Smooth muscle cell (in vitro differentiated cells): Measurements from ENCODE around the gene KRT33B. TPM values are rescaled to one million over a fixed set of nuclear protein-coding genes. Genes with fewer than 3 reads are reported as not detected.
A peak's percentile ranks its signal among the peaks of the same experiment; 100 is the strongest.

ENCODE experiments used
- DNase-seq: peaks from one replicate; lab custom pipeline; 2025; ENCODE audit not compliant: unreplicated experiment; lab: John Stamatoyannopoulos, UW
- H2AFZ ChIP-seq: fragments of 200-600 bp; sonication (generic); 2 replicates; pipeline ENCODE4 v1.6.0; 2016; ENCODE audit warnings: antibody characterized with exemption, low read depth, mild to moderate bottlenecking
- H3F3A ChIP-seq: fragments of 200-600 bp; sonication (generic); 2 replicates; pipeline ENCODE4 v1.6.0; 2017; ENCODE audit warnings: antibody characterized with exemption, low read depth
- H3K27ac ChIP-seq: fragments of 200-600 bp; sonication (generic); 2 replicates; pipeline ENCODE4 v1.5.1; 2016; ENCODE audit warnings: low read depth, mild to moderate bottlenecking
- H3K27me3 ChIP-seq: fragments of 200-600 bp; sonication (generic); 2 replicates; pipeline ENCODE4 v1.6.1; 2016; ENCODE audit warnings: low read depth, mild to moderate bottlenecking
- H3K36me3 ChIP-seq: fragments of 200-600 bp; sonication (generic); 2 replicates; pipeline ENCODE4 v1.5.1; 2016; ENCODE audit warnings: low read depth
- H3K4me1 ChIP-seq: fragments of 200-600 bp; sonication (generic); 2 replicates; pipeline ENCODE4 v1.5.1; 2016; ENCODE audit warnings: low read depth
- H3K4me2 ChIP-seq: fragments of 200-600 bp; sonication (generic); 2 replicates; pipeline ENCODE4 v1.6.0; 2016; ENCODE audit warnings: mild to moderate bottlenecking
- H3K4me3 ChIP-seq: fragments of 200-600 bp; sonication (generic); 2 replicates; pipeline ENCODE4 v1.5.1; 2016; ENCODE audit warnings: mild to moderate bottlenecking
- H3K79me2 ChIP-seq: fragments of 200-600 bp; sonication (generic); 2 replicates; pipeline ENCODE4 v1.6.0; 2016; ENCODE audit warnings: low read depth, mild to moderate bottlenecking
- H3K9ac ChIP-seq: fragments of 200-600 bp; sonication (generic); 2 replicates; pipeline ENCODE4 v1.6.0; 2016; ENCODE audit warnings: low read depth
- H3K9me3 ChIP-seq: fragments of 200-600 bp; sonication (generic); replicated peaks from 2 replicates; pipeline ENCODE4 v1.5.1; 2016; ENCODE audit warnings: low read depth
- H4K20me1 ChIP-seq: fragments of 200-600 bp; sonication (generic); 2 replicates; pipeline ENCODE4 v1.6.0; 2016; ENCODE audit warnings: low read depth
- CTCF ChIP-seq: fragments of 200-600 bp; sonication (generic); IDR thresholded peaks from 2 replicates; pipeline ENCODE4 v1.5.1; 2017; ENCODE audit warnings: borderline replicate concordance, mild to moderate bottlenecking, antibody characterized with exemption; ENCODE audit not compliant: insufficient read depth, poor library complexity, severe bottlenecking
- WGBS: methylation state at CpG from one replicate; pipeline ENCODE4 v1.1.7; 2016; ENCODE audit warnings: low lambda C conversion rate; 5-methylcytosine and 5-hydroxymethylcytosine counted together
- polyA plus RNA-seq: library from polyadenylated mRNA; unstranded; fragments of >200 nt; fragmentation: Nextera tagmentation; extraction: Ambion mirVana; gene quantifications from 2 replicates; pipeline ENCODE4 v1.2.1, GENCODE V29; 2016
- total RNA-seq: library from RNA; depleted of rRNA; stranded (reverse); fragments of >200 nt; gene quantifications from 2 replicates; pipeline ENCODE4 v1.2.3, GENCODE V29; 2014

The KRT33B gene
- total and polyA plus RNA-seq, 2 experiments from 2014 or later: 1.1 to 2.7 TPM

GRCh38 chr17:41332239-41332638 is 37.4 kb downstream of the KRT33B start:
- Histone ChIP-seq H3K79me2 (no peaks in the 10 kb centered on the region), H3K27me3 (no peaks in the 10 kb centered on the region), H3K4me1 (no peaks in the 10 kb centered on the region), H3K36me3 (no peaks in the 10 kb centered on the region), H3K9ac (no peak overlapping the region), H4K20me1 (no peaks in the 10 kb centered on the region), H3K9me3 (no peaks in the 10 kb centered on the region), H2AFZ (no peak overlapping the region), H3K27ac (no peak overlapping the region), H3K4me2 (no peak overlapping the region), H3K4me3 (no peak overlapping the region), H3F3A (no peaks in the 10 kb centered on the region)
- WGBS: 85% methylated on average over 2 of the region's 2 CpGs
- no peak for DNase-seq
- no peak for TF ChIP-seq CTCF

- Histone ChIP-seq H3K4me1 (no peaks in the 10 kb centered on the region), H3K27ac (no peak overlapping the region), H3K9ac (no peak overlapping the region), H2AFZ (no peak overlapping the region), H3K4me3 (no peak overlapping the region), H3F3A (no peaks in the 10 kb centered on the region), H3K36me3 (no peaks in the 10 kb centered on the region), H3K9me3 (no peaks in the 10 kb centered on the region), H3K4me2 (no peak overlapping the region), H4K20me1 (no peaks in the 10 kb centered on the region), H3K27me3 (no peaks in the 10 kb centered on the region), H3K79me2 (no peaks in the 10 kb centered on the region)
- no peak for DNase-seq
- TF ChIP-seq CTCF: no peak
- WGBS: 83% methylated on average over 7 of the region's 7 CpGs
Measured at GRCh38 chr17:41331606-41332005, 38.0 kb downstream of the KRT33B start.

GRCh38 chr17:41329279-41329948 is 40.2 kb downstream of the KRT33B start:
- 64% methylated on average over 12 of the region's 13 CpGs for WGBS

More at GRCh38 chr17:41329279-41329948, 40.2 kb downstream of the KRT33B start:
- H3F3A ChIP-seq: no peaks in the 10 kb centered on the region
- H3K4me1 ChIP-seq: no peaks in the 10 kb centered on the region
- no peak for DNase-seq
- no peaks in the 10 kb centered on the region for H4K20me1 ChIP-seq
- no peak overlapping the region for H2AFZ ChIP-seq
- H3K27ac ChIP-seq: no peak overlapping the region
- peak; percentile 70 for TF ChIP-seq CTCF
- no peaks in the 10 kb centered on the region for H3K9me3 ChIP-seq
- H3K27me3 ChIP-seq: no peaks in the 10 kb centered on the region
- H3K36me3 ChIP-seq: no peaks in the 10 kb centered on the region
- H3K4me2 ChIP-seq: no peak overlapping the region
- H3K9ac ChIP-seq: no peak overlapping the region
- no peaks in the 10 kb centered on the region for H3K79me2 ChIP-seq
- H3K4me3 ChIP-seq: no peak overlapping the region
